Adrenal gland (tissue), 12 donors: ENCODE measurements around the gene TSKU. TPM values are rescaled to one million over a fixed set of nuclear protein-coding genes. Genes with fewer than 3 reads are reported as not detected.
"Not testable (repeated sequence)": the region's sequence is repeated elsewhere in the genome, so short reads cannot be mapped to it uniquely, and the experiment has no call there.

ENCODE experiments used
- DNase-seq, 7 donors: peaks; one replicate each; pipeline ENCODE4 v3.0.0-alpha.2; 2019 to 2020
- H3K27ac ChIP-seq, 5 donors: fragments of 200-600 bp; sonication (generic) in 4 of 5; 1 replicate in 3 of 5; 2 replicates in 2 of 5; pipeline versions ENCODE4 v1.5.1 to v1.8.0; 2016 to 2020; ENCODE audit warnings: mild to moderate bottlenecking in 1 of 5
- H3K27me3 ChIP-seq: fragments of 200-600 bp; 2 replicates; pipeline ENCODE4 v1.8.0; 2021
- H3K36me3 ChIP-seq, 2 donors: fragments of 200-600 bp; replicated peaks in 1 of 2; 1 replicate in 1 of 2; 2 replicates in 1 of 2; pipeline versions ENCODE4 v1.5.1 to v1.8.0; 2018 to 2022
- H3K4me1 ChIP-seq, 2 donors: fragments of 200-600 bp; replicated peaks in 1 of 2; 1 replicate in 1 of 2; 2 replicates in 1 of 2; pipeline versions ENCODE4 v1.5.1 to v1.8.0; 2018 to 2021
- H3K4me3 ChIP-seq, 4 donors: fragments of 200-600 bp; sonication (generic) in 3 of 4; one replicate each; pipeline ENCODE4 v1.5.1; 2016 to 2018
- H3K9me3 ChIP-seq, 3 donors: fragments of 200-600 bp; sonication (generic) in 1 of 3; replicated peaks in 1 of 3; 1 replicate in 2 of 3; 2 replicates in 1 of 3; pipeline versions ENCODE4 v1.5.1 to v1.8.0; 2016 to 2021
- CTCF ChIP-seq, 6 experiments: fragments of 450-650 bp in 4 of 6; fragments of 200-600 bp in 2 of 6; sonication (generic) in 1 of 6; IDR thresholded peaks; 1 replicate in 5 of 6; 2 replicates in 1 of 6; pipeline versions ENCODE4 v1.5.1 to v1.8.0; 2016 to 2021; ENCODE audit warnings: antibody characterized with exemption in 6 of 6, mild to moderate bottlenecking in 2 of 6, moderate library complexity in 1 of 6
- POLR2A ChIP-seq, 2 donors: fragments of 450-650 bp; IDR thresholded peaks; one replicate each; pipeline ENCODE4 v1.6.1; 2017; ENCODE audit warnings: antibody characterized with exemption in 2 of 2, mild to moderate bottlenecking in 2 of 2, moderate library complexity in 1 of 2
- WGBS, 4 donors: extraction: QIAGEN DNeasy Blood & Tissue Kit in 2 of 4; methylation state at CpG; one replicate each; pipeline versions ENCODE4 v1.1.5 to v1.1.7; 2013 to 2017; 5-methylcytosine and 5-hydroxymethylcytosine counted together
- intact Hi-C, 2 donors: fragments of 100-400 bp; cut with DNase I; formaldehyde crosslinking; loops; one replicate each; pipeline versions ENCODE4 v1.14.1 to v1.15.0; 2022 to 2023
- polyA plus RNA-seq, 3 donors: library from polyadenylated mRNA; stranded (reverse); fragments of 200-250 nt in 2 of 3; fragments of 350-450 nt in 1 of 3; fragmentation: Illumina TruSeq in 1 of 3; extraction: RNeasy Lipid Tissue Mini Kit (QIAGEN cat#74804) in 1 of 3; gene quantifications; one replicate each; pipeline ENCODE4 v1.2.3, GENCODE V29; 2013 to 2014
- total RNA-seq, 9 donors: library from RNA; depleted of rRNA in 4 of 9; stranded (reverse); fragments of >200 nt in 4 of 9; fragments of 120-200 nt in 1 of 9; fragmentation: NEBNext Ultra II Directional in 1 of 9; extraction: Animal tissue kit (Norgen Biotek cat#: 25700) in 1 of 9; gene quantifications; one replicate each; pipeline versions ENCODE4 v1.1.0 to v1.2.4, GENCODE V29; 2013 to 2023
- donor health status: healthy with polysubstance abuse.
- donor health status: Bipolar disorder and iron deficiency.
- donor health status: DM: yes; HTN: yes; CAD: no.
- donor health status: DM: no; HTN: no; CAD: no.
- donor health status: DM: no; HTN: no; CAD: no.
- donor health status: DM: yes; HTN: yes; CAD: no.

The TSKU gene
- total and polyA plus RNA-seq, 12 donors = 6.7 to 129 (median 12.7) TPM

DNA sequence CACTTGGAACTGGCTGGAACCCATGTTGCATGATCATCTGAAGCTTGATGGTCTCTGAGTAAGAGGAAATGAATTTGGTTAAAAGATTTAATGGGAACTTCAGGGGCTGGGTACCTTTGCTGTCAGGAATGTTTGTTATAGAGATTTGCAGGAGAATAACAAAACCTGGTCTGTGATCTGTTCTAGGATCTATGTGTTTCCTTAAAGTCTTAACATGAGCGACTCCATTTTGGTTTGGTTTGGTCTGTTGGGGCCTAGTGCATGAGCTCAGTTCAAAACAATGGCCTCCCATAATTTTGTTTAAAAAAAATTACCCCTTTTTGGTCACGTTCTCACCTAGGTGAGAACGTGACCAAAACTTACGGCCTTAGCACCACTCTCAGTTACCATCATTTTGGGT lies 28.1 kb downstream of the TSKU start:
- H3K4me3 ChIP-seq = no peak overlapping the region
- no peak for DNase-seq
- H3K36me3 ChIP-seq = no peaks in the 10 kb centered on the region
- TF ChIP-seq POLR2A (IDR thresholded peaks at IDR 0.05) (no peak), CTCF (IDR thresholded peaks at IDR 0.05) (no peak)
- no peaks in the 10 kb centered on the region for H3K27me3 ChIP-seq
- 92 to 96% (median 94%) methylated on average over 4 of the region's 4 CpGs for WGBS, 4 donors
- no peak overlapping the region for H3K27ac ChIP-seq
- intact Hi-C loops = no loop called here
- peaks cover 0 to 4% of the 10 kb centered on the region in 2 donors for H3K4me1 ChIP-seq
- peaks cover 0 to 13% (median 0%) of the 10 kb centered on the region in 3 donors for H3K9me3 ChIP-seq

GRCh38 chr11:76814414-76814813 lies 31.3 kb downstream of the TSKU start:
- Histone ChIP-seq H3K4me3 (no peak overlapping the region), H3K36me3 (no peaks in the 10 kb centered on the region), H3K9me3 (peaks cover 0 to 16% (median 0%) of the 10 kb centered on the region in 3 donors), H3K27ac (no peak overlapping the region), H3K27me3 (no peaks in the 10 kb centered on the region), H3K4me1 (no peaks in the 10 kb centered on the region)
- no peak for DNase-seq
- 70 to 91% (median 82%) methylated on average over 2 of the region's 2 CpGs for WGBS, 4 donors
- intact Hi-C loops = no loop called here
- no peak for TF ChIP-seq CTCF (IDR thresholded peaks at IDR 0.05)
- TF ChIP-seq POLR2A (IDR thresholded peaks at IDR 0.05) = no peak

GRCh38 chr11:76815678-76816077 lies 32.5 kb downstream of the TSKU start:
- H3K4me1 ChIP-seq, H3K27me3 ChIP-seq, H3K36me3 ChIP-seq, H3K4me3 ChIP-seq, H3K27ac ChIP-seq, intact Hi-C loops, DNase-seq: not testable (repeated sequence)
- WGBS, 4 donors = 79 to 89% (median 82%) methylated on average over 7 of the region's 7 CpGs
- H3K9me3 ChIP-seq = peaks cover 0 to 16% (median 0%) of the 10 kb centered on the region in 3 donors

- H3K27ac ChIP-seq = peak overlapping the region in 1 of 5 donors; percentile 8
- H3K27me3 ChIP-seq = no peaks in the 10 kb centered on the region
- no peak overlapping the region for H3K4me3 ChIP-seq
- no peak for DNase-seq
- intact Hi-C loops = no loop called here
- TF ChIP-seq CTCF (IDR thresholded peaks at IDR 0.05) (no peak), POLR2A (IDR thresholded peaks at IDR 0.05) (no peak)
- 69 to 83% (median 82%) methylated on average over 1 of the region's 1 CpG for WGBS, 4 donors
- peaks cover 0 to 13% (median 0%) of the 10 kb centered on the region in 3 donors for H3K9me3 ChIP-seq
- H3K4me1 ChIP-seq = peaks cover 0 to 9% of the 10 kb centered on the region in 2 donors
- H3K36me3 ChIP-seq = no peaks in the 10 kb centered on the region
These were observed 37.0 kb downstream of the TSKU start for GRCh38 chr11:76820184-76820566.

- peaks cover 0 to 15% of the 10 kb centered on the region in 2 donors for H3K4me1 ChIP-seq
- intact Hi-C loops, H3K4me3 ChIP-seq, H3K36me3 ChIP-seq, DNase-seq, H3K27ac ChIP-seq, H3K27me3 ChIP-seq, H3K9me3 ChIP-seq: not testable (repeated sequence)
- 89 to 96% (median 92%) methylated on average over 2 to 28 of the region's 29 CpGs for WGBS, 4 donors
These were observed 38.2 kb downstream of the TSKU start for GRCh38 chr11:76821396-76821795.
